ENCODE measurements around the gene LRBA. TPM values are rescaled to one million over a fixed set of nuclear protein-coding genes. Genes with fewer than 3 reads are reported as not detected.

LRBA gene
- total and polyA plus RNA-seq, 9 donors: 20.7 to 30.5 (median 27.7) TPM

DNA sequence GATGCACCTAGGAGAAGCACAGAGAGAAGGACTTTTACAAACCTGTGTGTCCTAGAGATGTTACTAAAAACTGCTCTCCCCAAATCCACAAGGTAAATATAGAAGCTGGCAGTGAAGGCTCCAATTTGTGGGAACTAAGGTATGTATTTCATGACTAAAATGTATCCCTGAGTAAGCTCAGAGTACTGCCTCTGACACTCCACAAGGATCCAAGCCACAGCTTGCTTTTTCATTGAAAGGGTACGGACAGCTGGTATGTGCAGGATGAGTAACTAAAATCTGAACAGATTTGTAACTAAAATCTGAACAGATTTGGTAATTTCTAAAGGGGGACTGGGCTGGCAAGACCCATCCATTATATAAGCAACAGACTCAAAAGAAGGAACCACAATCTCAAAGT lies 749.3 kb downstream of the LRBA start:
- no peak for DNase-seq
- H3K27ac ChIP-seq (ENCODE audit: low read length): no peak overlapping the region
- H3K36me3 ChIP-seq (ENCODE audit: control insufficient read depth, insufficient read depth, low read length): peaks cover 6% of the 10 kb centered on the region
- no peaks in the 10 kb centered on the region for H3K4me1 ChIP-seq (ENCODE audit: control insufficient read depth, insufficient read depth, low read length)
- H3K27me3 ChIP-seq (ENCODE audit: control insufficient read depth, insufficient read depth, low read length): no peaks in the 10 kb centered on the region
- H3K4me3 ChIP-seq (ENCODE audit: low read length): no peak overlapping the region
- no CpG with 5 or more reads among the region's 1 CpG for WGBS (ENCODE audit: insufficient coverage)
- H3K9me3 ChIP-seq (replicated peaks; ENCODE audit: control insufficient read depth, low read depth, low read length): peaks cover 2% of the 10 kb centered on the region

DNA sequence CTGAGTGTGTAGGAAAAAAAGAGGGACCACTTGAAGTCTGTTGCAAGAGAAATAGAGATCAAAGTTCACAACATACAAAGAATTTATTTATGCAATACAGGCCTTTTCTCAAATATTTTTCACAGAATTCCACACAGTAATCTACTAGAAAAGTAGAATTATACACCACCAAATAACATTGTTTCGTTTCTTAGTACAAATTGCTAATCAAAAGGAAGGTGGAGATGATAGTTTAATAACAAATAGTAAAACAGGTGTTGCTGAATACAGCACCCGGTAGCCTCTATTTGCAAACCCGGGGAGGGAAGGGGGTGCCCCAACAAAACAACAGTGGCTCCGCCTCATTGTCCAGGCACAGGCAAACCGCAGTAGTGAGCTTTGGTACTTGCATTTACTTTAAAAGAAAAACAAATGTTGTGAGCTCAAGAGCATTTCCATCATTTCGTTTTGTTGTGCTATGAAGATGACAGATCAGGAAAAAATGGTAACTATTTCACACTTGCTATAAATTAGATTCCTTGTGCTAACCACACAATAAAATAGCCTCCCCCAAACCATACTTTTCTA lies 750.4 kb downstream of the LRBA start:
- DNase-seq: no peak
- H3K9me3 ChIP-seq (replicated peaks; ENCODE audit: control insufficient read depth, low read depth, low read length): no peaks in the 10 kb centered on the region
- peaks cover 6% of the 10 kb centered on the region for H3K4me1 ChIP-seq (ENCODE audit: control insufficient read depth, insufficient read depth, low read length)
- WGBS (ENCODE audit: insufficient coverage): 83% methylated on average over 2 of the region's 6 CpGs
- H3K27me3 ChIP-seq (ENCODE audit: control insufficient read depth, insufficient read depth, low read length): no peaks in the 10 kb centered on the region
- no peak overlapping the region for H3K27ac ChIP-seq (ENCODE audit: low read length)
- peaks cover 6% of the 10 kb centered on the region for H3K36me3 ChIP-seq (ENCODE audit: control insufficient read depth, insufficient read depth, low read length)
- no peak overlapping the region for H3K4me3 ChIP-seq (ENCODE audit: low read length)

DNA sequence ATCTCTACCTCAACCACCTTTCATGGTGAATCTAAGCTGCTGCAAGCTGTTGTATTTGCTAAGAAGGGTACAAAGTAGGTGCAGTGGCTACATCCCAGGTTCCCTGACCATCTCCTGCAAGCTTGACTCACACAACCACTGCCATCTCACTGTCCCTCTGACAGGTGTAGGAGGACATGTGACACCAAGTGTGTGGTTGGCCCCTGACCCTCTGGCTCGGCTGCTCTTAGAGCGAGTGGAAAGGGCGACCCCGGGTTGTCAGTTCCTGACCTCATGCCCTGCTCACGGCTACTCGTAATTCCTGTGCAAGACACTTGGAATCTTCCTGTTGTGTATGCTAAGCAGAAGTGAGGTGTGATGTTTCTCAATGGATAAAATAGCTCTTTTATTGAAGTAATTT lies 752.5 kb downstream of the LRBA start:
- no peak for DNase-seq
- no peaks in the 10 kb centered on the region for H3K9me3 ChIP-seq (replicated peaks; ENCODE audit: control insufficient read depth, low read depth, low read length)
- H3K27ac ChIP-seq (ENCODE audit: low read length): no peak overlapping the region
- H3K4me3 ChIP-seq (ENCODE audit: low read length): no peak overlapping the region
- no peaks in the 10 kb centered on the region for H3K27me3 ChIP-seq (ENCODE audit: control insufficient read depth, insufficient read depth, low read length)
- peaks cover 6% of the 10 kb centered on the region for H3K4me1 ChIP-seq (ENCODE audit: control insufficient read depth, insufficient read depth, low read length)
- 82% methylated on average over 6 of the region's 6 CpGs for WGBS (ENCODE audit: insufficient coverage)
- H3K36me3 ChIP-seq (ENCODE audit: control insufficient read depth, insufficient read depth, low read length): peaks cover 6% of the 10 kb centered on the region

DNA sequence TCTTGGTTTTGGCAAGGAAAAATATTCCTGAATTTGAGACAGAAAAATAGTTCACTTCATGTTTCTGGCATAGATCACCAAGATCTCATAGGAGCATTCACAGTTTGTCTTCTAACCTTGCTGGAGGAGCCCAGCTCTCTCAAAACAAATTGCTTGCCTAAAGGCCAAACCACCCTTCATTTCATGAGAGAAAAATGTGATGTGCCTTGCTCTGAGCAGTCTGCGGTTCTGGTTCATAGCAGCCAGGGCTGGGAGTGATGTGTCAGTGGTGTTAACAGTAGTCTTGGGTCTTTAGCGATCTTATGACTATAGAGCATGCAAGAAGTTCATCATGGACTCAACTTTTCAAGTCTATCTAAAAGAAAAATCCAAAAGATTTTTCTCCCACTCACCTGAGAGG lies 753.5 kb downstream of the LRBA start:
- H3K27me3 ChIP-seq (ENCODE audit: control insufficient read depth, insufficient read depth, low read length): no peaks in the 10 kb centered on the region
- H3K4me3 ChIP-seq (ENCODE audit: low read length): no peak overlapping the region
- DNase-seq: no peak
- H3K27ac ChIP-seq (ENCODE audit: low read length): no peak overlapping the region
- peaks cover 6% of the 10 kb centered on the region for H3K4me1 ChIP-seq (ENCODE audit: control insufficient read depth, insufficient read depth, low read length)
- H3K9me3 ChIP-seq (replicated peaks; ENCODE audit: control insufficient read depth, low read depth, low read length): no peaks in the 10 kb centered on the region
- no CpG with 5 or more reads among the region's 2 CpGs for WGBS (ENCODE audit: insufficient coverage)
- peaks cover 6% of the 10 kb centered on the region for H3K36me3 ChIP-seq (ENCODE audit: control insufficient read depth, insufficient read depth, low read length)

DNA sequence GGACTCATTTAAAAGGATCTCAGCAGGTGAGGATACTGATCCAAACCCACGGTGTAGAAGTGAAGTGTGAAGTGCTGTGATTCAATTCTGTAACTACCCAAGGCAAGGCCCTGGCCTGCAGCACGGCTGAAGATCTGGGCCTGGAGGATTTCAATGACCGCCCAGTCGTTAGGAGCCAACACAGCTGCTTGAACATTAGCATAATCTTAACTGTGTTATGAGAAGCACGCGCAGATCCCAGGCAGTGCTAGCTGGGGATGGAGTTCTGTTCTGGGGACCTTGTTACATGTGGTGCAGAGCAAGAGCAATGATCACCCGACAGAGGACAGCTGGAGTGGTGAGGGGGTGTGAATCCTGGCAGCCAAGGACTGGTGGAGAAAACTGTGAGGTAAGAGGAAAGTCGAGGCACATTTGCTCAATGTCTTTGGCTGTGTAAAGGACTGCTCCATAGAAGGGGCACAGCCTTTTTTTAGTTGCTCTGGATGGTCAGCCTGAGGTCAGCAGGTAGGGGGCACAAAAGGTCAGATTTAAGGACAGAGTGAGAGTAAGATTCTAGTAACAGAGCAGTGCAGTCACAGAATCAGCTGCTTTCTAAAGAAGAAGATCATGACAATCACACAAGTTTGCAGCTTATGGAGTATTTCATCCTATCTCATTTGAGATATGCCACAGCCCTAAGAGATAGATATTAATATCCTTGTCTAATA lies 755.1 kb downstream of the LRBA start:
- no peak overlapping the region for H3K4me3 ChIP-seq (ENCODE audit: low read length)
- H3K9me3 ChIP-seq (replicated peaks; ENCODE audit: control insufficient read depth, low read depth, low read length): no peaks in the 10 kb centered on the region
- WGBS (ENCODE audit: insufficient coverage): 37% methylated on average over 5 of the region's 8 CpGs
- peaks cover 6% of the 10 kb centered on the region for H3K4me1 ChIP-seq (ENCODE audit: control insufficient read depth, insufficient read depth, low read length)
- peak; percentile 86 for DNase-seq
- peak overlapping the region; percentile 4 for H3K27ac ChIP-seq (ENCODE audit: low read length)
- no peaks in the 10 kb centered on the region for H3K27me3 ChIP-seq (ENCODE audit: control insufficient read depth, insufficient read depth, low read length)
- H3K36me3 ChIP-seq (ENCODE audit: control insufficient read depth, insufficient read depth, low read length): peaks cover 5% of the 10 kb centered on the region

DNA sequence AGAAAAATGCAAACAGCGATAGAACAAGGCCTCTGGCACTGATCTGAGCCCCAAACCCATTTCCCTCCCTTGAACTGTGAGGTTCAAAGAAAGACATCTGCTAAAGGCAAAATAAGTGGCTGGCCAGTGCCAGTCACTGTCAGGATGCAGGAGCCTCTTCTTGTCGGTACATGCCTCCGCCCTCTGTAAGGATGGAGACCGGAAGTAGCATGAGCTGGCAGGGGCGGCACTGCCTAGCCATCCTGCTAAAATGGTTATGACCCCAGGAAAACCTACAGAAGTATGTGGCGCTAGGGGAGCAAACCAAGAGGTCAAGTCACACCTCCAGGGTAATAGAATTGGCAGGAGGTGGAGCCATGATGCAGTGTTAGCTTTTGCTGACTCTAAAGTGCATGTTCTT lies 756.5 kb downstream of the LRBA start:
- H3K27ac ChIP-seq (ENCODE audit: low read length): no peak overlapping the region
- H3K4me1 ChIP-seq (ENCODE audit: control insufficient read depth, insufficient read depth, low read length): peaks cover 6% of the 10 kb centered on the region
- WGBS (ENCODE audit: insufficient coverage): 86% methylated on average over 5 of the region's 6 CpGs
- peaks cover 14% of the 10 kb centered on the region for H3K36me3 ChIP-seq (ENCODE audit: control insufficient read depth, insufficient read depth, low read length)
- DNase-seq: no peak
- H3K4me3 ChIP-seq (ENCODE audit: low read length): no peak overlapping the region
- H3K9me3 ChIP-seq (replicated peaks; ENCODE audit: control insufficient read depth, low read depth, low read length): no peaks in the 10 kb centered on the region
- no peaks in the 10 kb centered on the region for H3K27me3 ChIP-seq (ENCODE audit: control insufficient read depth, insufficient read depth, low read length)

DNA sequence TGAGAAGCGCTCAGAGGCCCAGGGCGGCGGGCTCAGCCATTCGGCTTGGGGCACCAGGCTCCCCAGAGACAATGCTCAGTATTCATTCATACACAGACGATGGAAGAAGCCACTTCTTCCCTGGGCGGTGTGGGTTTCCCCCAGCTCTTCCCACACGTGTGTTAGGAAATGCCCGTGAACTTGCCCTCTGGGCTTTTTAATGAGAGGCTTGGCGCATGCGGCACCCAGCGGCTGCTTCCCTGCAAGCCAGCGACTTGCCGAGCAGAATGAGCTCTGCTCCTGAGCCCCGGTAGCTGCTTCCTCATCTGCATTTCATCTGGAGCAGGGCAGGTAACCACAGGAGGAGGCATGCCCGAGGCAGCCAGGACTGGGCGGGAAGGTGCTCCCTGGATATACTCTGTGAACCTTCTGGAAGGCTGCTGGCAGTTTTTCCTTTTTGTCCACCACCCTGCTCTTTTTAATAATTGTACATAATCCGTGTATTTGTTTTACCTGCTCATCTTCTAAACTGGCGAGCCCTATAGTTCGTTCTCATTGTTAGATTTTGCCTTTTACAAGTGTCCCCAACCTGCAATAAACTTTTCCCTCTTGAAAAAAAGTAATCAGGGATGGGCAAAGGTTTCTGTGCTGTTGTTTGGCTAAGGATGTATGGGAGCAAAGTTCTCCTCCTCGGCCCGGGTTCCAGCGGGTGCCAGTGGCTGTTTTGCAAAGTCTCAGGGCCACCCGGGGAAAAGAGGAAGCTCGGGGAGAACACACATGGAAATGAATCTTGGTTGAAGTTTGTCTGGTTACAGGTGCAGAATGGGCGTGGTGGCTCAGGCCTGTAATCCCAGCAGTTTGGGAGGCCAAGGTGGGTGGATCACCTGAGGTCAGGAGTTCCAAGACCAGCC lies 758.0 kb downstream of the LRBA start:
- no peak overlapping the region for H3K27ac ChIP-seq (ENCODE audit: low read length)
- no peak overlapping the region for H3K4me3 ChIP-seq (ENCODE audit: low read length)
- peaks cover 6% of the 10 kb centered on the region for H3K4me1 ChIP-seq (ENCODE audit: control insufficient read depth, insufficient read depth, low read length)
- no peaks in the 10 kb centered on the region for H3K9me3 ChIP-seq (replicated peaks; ENCODE audit: control insufficient read depth, low read depth, low read length)
- DNase-seq: no peak
- peaks cover 17% of the 10 kb centered on the region for H3K36me3 ChIP-seq (ENCODE audit: control insufficient read depth, insufficient read depth, low read length)
- WGBS (ENCODE audit: insufficient coverage): 72% methylated on average over 13 of the region's 25 CpGs
- no peaks in the 10 kb centered on the region for H3K27me3 ChIP-seq (ENCODE audit: control insufficient read depth, insufficient read depth, low read length)

DNA sequence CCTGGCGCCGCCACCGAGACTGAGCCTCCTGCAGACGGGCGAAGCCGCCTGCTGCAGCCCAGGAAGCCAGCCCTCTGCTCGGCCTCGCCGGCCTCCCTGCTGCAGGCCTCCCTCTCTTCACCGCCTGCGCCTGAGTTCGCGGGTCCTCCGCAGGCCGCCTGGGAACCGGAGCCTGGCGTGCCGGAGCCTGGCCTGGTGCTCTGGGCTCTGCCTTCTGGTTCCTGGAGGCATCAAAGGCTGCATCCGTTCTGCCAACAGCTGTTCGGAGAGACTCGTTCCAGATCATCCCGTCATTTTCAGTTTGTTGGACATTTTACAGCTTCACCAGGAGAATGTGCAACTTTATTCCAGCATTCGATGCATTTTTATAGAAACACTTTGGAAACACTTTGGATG lies 758.9 kb downstream of the LRBA start:
- Histone ChIP-seq H3K27ac (ENCODE audit: low read length) (no peak overlapping the region), H3K36me3 (ENCODE audit: control insufficient read depth, insufficient read depth, low read length) (peaks cover 17% of the 10 kb centered on the region), H3K4me3 (ENCODE audit: low read length) (no peak overlapping the region), H3K27me3 (ENCODE audit: control insufficient read depth, insufficient read depth, low read length) (no peaks in the 10 kb centered on the region), H3K9me3 (replicated peaks; ENCODE audit: control insufficient read depth, low read depth, low read length) (no peaks in the 10 kb centered on the region), H3K4me1 (ENCODE audit: control insufficient read depth, insufficient read depth, low read length) (peaks cover 6% of the 10 kb centered on the region)
- WGBS (ENCODE audit: insufficient coverage): 72% methylated on average over 20 of the region's 23 CpGs
- no peak for DNase-seq

DNA sequence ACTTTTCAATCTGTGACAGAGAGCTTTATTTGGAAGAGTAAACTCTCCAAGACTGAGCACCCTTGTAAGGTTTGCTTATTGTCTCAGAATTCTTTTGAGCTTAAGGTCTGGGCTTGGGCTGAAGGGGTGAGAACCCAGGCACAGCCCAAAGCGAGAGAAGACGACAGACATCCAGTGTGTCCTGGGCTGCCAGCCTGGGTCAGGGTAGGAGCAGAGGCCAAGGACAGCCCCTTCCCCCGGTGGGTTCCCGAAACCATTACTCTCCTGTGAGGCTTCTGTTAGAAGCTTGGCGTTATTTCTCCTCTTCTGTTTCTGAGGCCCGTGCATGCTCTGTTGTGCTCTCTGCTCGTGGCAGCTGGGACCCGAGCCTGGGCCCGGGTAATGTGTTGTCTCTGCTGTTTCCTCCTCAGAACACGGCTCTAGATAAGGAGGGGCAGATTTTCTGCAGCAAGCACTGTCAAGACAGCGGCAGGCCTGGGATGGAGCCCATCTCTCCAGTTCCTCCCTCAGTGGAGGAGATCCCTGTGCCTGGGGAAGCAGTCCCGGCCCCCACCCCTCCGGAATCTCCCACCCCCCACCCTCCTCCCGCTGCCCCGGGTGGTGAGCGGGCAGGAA lies 759.4 kb downstream of the LRBA start:
- Histone ChIP-seq H3K9me3 (replicated peaks; ENCODE audit: control insufficient read depth, low read depth, low read length) (no peaks in the 10 kb centered on the region), H3K4me3 (ENCODE audit: low read length) (no peak overlapping the region), H3K36me3 (ENCODE audit: control insufficient read depth, insufficient read depth, low read length) (peaks cover 17% of the 10 kb centered on the region), H3K4me1 (ENCODE audit: control insufficient read depth, insufficient read depth, low read length) (peaks cover 6% of the 10 kb centered on the region), H3K27ac (ENCODE audit: low read length) (no peak overlapping the region), H3K27me3 (ENCODE audit: control insufficient read depth, insufficient read depth, low read length) (no peaks in the 10 kb centered on the region)
- no peak for DNase-seq
- 72% methylated on average over 10 of the region's 16 CpGs for WGBS (ENCODE audit: insufficient coverage)

All from muscle of leg (tissue), 11 donors.